NCI-H1417 treated with DMSO at 0.1 percent for 48 hours (cell line): ENCODE measurements around the gene N4BP2L2.

ENCODE experiments used
- DNase-seq: peaks from one replicate; lab custom pipeline; 2025; lab: John Stamatoyannopoulos, UW

N4BP2L2 gene

DNA sequence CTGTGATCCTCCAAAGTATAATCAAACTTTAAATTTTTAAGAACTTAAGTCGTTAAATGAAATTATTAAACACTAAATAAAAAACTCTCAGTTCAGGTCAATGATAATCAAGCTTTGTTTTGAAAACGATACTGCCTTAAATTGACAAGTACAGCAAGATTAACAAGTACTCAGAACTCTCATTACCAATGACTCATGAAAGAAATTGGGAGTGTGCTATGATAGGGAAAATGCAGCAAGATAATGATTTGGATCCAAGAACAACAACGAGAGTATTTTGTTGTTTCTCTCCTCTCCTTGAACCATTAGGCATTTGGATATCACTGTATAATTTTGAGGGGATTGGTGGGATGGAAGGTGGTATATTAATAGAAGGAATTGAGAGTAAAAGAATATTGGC lies 10.2 kb downstream of the N4BP2L2 start:
- no peak for DNase-seq

DNA sequence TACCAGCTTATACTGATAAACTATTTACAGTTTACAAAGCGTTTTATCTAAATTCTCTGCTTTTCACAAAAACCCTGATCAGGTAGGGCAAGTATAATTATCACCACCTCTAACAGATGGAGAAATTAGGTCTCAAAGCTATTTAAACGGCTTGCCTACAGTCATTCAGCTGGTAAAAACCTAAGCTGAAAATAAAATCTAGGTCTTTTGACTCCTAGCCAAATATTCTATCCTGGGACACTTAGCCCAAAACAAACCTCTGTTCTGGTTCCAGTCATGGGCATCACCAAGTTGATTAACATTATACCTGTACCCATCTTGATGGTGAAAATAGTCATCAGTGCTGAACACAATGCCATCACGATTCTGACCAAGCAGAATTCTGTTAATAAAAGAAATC lies 11.4 kb downstream of the N4BP2L2 start:
- no peak for DNase-seq

DNA sequence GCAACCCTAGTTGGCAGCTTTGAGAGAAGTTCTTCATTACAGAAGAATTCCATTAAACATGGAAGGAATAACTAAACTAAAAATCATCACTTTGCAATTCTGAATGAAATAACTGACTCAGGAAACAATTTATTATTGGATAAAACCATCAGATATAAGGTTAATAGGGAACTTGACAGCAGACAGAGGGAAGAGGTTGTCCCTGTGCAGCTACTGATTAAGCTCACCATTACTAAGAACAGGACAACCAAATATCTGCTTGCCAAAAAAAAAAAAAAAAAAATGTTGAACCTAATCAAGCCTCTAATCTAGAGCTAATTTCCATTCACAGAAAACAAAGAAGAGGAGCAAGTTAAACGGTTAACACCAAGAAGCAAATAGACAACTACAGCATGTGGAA lies 12.8 kb downstream of the N4BP2L2 start:
- no peak for DNase-seq

GRCh38 chr13:32515246-32515645 lies 23.3 kb downstream of the N4BP2L2 start:
- DNase-seq: no peak

GRCh38 chr13:32511482-32511881 lies 27.1 kb downstream of the N4BP2L2 start:
- no peak for DNase-seq

GRCh38 chr13:32504876-32505275 lies 33.7 kb downstream of the N4BP2L2 start:
- no peak for DNase-seq

DNA sequence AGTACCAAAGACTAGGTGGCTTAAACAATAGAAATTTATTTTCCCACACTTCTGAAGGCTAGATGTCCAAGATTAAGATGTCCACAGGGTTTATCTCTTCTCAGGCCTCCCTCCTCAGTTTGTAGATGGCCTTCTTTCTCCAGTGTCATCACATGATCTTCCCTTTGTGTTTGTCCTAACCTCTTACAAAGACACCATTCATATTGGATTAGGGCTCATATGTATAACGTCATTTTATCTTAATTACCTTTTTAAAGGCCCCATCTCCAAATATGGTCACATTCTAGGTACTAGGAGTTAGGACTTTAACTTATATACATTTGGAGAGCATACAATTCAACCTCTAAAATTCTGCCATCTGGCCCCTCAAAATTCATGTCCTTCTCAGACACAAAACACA lies 34.3 kb downstream of the N4BP2L2 start:
- DNase-seq: no peak

DNA sequence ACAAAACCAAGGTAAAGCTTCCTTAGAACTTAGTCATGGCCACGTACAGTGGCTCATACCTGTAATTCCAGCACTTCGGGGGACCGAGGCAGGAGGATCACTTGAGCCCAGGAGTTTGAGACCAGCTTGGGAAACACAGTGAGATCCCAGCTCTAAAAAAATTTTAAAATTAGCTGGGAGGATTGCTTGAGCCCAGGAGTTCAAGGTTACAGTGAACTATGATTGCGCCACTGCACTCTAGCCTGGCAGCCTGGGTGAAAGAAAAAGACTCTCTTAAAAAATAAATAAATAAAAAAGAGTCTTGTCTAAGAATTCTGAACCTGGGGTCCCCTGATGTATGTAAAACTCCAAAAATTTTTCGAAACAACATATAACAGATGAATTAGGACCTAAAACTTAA lies 34.9 kb downstream of the N4BP2L2 start:
- no peak for DNase-seq

DNA sequence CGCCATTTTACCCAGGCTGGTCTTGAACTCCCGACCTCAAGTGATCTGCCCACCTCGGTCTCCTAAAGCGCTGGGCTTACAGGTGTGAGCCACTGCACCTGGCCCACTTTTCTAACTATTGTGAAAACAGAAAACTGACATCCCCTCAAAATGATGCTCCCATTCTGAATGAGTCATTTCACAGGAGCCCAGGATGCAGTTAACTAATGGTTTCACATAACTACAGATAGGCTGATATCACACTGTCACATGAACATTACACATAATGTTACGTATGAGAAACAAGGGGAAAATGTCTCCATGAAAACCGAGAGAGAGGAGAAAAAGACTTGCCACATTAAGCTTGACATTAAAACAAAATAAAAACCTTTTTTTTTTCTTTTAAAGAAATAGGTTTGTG lies 37.5 kb downstream of the N4BP2L2 start:
- no peak for DNase-seq

DNA sequence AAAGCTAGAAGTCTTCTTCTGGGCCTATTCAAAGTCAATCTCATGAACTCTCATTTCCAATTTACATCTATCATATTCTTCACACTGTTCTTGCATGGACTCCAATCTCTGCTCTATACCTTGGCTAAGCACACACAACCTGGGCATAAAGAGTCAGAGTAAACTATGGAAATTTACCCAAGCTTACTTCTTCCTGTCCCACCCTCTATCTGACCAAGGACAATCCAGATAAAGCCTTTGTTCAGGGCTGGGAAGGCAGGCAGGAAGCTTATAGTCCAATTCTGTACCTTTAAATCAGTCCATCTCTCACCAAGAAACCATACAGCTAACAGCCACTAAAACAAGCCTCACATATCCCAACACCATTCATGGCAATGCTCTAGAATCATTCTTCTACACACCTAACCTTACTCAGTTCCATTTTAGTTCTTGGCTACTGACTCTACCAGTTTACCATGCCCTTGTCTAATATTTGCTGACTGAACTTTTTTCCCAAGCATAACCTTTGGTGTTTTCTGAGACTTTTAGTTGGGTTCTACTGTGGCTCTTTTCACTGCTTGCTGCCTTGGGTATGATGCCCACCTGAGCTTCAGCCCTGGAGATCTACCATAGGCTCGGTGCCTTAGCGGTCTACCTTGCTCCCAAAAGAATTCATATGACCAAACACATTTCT lies 38.9 kb downstream of the N4BP2L2 start:
- no peak for DNase-seq

GRCh38 chr13:32497589-32497988 lies 41.0 kb downstream of the N4BP2L2 start:
- DNase-seq: no peak

- no peak for DNase-seq
Observed at GRCh38 chr13:32496599-32497160, 41.9 kb downstream of the N4BP2L2 start.

- DNase-seq: no peak
Observed at GRCh38 chr13:32495841-32496240, 42.8 kb downstream of the N4BP2L2 start.

- no peak for DNase-seq
Observed at GRCh38 chr13:32495429-32495828, 43.2 kb downstream of the N4BP2L2 start.

- DNase-seq: no peak
Observed at GRCh38 chr13:32491028-32491427, 47.6 kb downstream of the N4BP2L2 start.

- no peak for DNase-seq
Observed at GRCh38 chr13:32476892-32477291, 61.7 kb downstream of the N4BP2L2 start.

DNA sequence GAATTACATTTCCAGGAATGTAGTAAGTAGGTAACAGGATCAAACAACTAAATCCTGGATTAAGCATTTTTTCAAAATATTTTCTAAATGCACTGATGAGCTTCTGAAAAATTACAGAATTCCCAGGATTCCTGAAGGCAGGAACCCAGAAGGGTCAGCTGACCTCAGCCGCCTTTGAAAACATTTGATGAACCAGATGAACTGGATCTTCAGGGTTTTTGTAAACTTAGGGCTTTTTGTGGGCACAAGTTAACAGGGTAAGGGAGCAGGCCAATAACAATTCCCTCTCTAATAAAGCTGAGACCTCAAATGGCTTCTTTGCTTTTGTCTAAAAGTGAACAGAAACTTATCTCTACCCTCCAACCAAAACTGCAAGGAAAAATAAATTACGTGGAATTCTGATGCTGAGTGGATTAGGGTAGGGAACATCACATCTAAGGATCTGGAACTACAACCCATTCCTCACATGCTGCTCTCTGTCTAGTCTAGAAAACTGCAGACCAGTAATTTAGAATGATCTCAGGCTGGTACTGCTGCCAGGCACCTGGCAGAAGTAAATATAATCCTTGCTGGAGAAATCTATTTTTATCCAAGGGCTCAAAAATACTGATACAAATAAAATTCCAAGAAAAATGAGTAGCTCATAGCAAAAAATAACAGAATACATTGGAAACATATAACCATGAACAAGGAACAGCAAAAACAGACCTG lies 62.4 kb downstream of the N4BP2L2 start:
- DNase-seq: no peak

- no peak for DNase-seq
Observed at GRCh38 chr13:32474999-32475792, 63.4 kb downstream of the N4BP2L2 start.

DNA sequence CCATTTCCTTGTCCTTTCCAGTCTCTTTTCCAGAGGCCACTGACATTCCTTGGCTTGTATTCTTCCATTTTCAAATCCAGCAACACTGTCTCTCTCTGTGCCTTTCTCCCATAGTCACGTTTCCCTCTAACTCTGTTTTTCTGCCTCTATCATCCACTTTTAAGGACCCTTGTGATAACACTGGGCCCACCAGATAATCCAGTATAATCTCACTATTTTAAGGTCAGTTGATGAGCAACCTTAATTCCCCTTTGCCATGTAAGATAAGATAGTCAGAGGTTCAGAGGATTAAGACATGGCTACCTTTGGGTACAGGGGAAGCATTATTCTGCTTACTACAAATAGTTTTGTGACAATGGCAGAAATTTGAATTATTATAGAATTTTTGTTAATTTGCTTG lies 64.9 kb downstream of the N4BP2L2 start:
- DNase-seq: no peak

DNA sequence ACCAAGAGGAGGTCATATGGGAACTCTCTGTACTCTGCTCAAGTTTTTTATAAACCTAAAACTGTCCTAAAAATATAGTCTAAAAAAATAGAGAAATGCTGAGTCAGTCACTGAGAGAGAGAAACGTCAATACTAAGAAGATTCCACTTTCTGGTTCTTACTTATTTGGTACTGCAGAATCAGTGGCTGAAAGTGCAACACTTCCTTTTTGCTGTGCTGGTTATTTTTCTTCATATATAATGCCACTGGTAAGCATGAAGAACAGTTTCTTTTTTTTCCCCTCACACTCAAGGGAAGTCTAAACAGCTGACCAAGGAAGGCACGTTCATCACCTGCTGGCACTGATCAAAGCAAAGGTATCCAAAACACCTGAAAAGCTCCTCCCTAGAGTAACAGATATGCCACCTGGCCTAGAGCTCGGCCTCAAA lies 66.4 kb downstream of the N4BP2L2 start:
- DNase-seq: no peak

GRCh38 chr13:32471187-32471922 lies 67.2 kb downstream of the N4BP2L2 start:
- DNase-seq: no peak
